Stomach (tissue), 4 donors: Measurements from ENCODE around the gene UGT2A1.

Source experiments
- EP300 ChIP-seq: sonication (generic); formaldehyde crosslinking; IDR thresholded peaks from one replicate; pipeline ENCODE4 v1.6.1; 2017; ENCODE audit warnings: antibody characterized with exemption
- POLR2AphosphoS5 ChIP-seq, 3 donors: sonication (generic); formaldehyde crosslinking; IDR thresholded peaks; one replicate each; pipeline ENCODE4 v1.6.1; 2016; ENCODE audit warnings: antibody characterized with exemption in 3 of 3
- TF ChIP-seq, protein P1 (sequence below), 7 experiments: fragments of 450-650 bp in 4 of 7; fragments of 200-600 bp in 3 of 7; sonication (generic) in 3 of 7; IDR thresholded peaks; one replicate each; pipeline ENCODE4 v1.5.1; 2016 to 2019; ENCODE audit warnings: antibody characterized with exemption in 7 of 7, control low read depth in 2 of 7, mild to moderate bottlenecking in 1 of 7

DNA sequence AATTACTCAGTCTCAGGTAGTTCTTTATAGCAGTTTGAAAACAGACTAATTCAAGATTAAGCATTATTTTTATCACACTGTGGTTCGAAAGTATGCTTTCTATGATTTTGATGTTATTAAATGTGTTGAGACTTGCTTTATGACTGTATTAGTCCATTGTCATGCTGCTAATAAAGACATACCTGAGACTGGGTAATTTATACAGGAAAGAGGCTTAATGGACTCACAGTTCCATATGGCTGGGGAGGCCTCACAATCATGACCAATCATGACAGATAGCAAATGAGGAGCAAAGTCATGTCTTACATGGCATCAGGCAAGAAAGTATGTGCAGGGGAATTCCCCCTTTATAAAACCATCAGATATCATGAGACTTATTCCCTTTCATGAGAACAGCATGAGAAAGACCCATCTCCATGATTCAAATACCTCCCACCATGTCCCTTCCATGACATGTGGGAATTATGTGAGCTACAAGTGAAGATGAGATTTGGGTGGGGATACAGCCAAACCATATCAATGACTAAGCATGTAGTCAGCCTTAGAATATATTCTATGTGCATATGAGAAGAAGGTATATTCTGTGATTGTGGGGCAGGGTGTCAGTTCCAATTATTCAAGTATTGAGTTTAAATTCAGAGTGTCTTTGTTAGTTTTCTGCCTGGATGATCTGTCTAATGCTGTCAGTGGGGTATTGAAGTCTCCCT lies 44.6 kb upstream of the UGT2A1 start:
- TF ChIP-seq POLR2AphosphoS5 (IDR thresholded peaks at IDR 0.05) (no peak), EP300 (no peak)
- TF ChIP-seq, protein P1, sequence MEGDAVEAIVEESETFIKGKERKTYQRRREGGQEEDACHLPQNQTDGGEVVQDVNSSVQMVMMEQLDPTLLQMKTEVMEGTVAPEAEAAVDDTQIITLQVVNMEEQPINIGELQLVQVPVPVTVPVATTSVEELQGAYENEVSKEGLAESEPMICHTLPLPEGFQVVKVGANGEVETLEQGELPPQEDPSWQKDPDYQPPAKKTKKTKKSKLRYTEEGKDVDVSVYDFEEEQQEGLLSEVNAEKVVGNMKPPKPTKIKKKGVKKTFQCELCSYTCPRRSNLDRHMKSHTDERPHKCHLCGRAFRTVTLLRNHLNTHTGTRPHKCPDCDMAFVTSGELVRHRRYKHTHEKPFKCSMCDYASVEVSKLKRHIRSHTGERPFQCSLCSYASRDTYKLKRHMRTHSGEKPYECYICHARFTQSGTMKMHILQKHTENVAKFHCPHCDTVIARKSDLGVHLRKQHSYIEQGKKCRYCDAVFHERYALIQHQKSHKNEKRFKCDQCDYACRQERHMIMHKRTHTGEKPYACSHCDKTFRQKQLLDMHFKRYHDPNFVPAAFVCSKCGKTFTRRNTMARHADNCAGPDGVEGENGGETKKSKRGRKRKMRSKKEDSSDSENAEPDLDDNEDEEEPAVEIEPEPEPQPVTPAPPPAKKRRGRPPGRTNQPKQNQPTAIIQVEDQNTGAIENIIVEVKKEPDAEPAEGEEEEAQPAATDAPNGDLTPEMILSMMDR (IDR thresholded peaks at IDR 0.05) = no peak
